Measurements from ENCODE around the gene PRCC. TPM values are rescaled to one million over a fixed set of nuclear protein-coding genes. Genes with fewer than 3 reads are reported as not detected.
"Not testable (repeated sequence)": the region's sequence is repeated elsewhere in the genome, so short reads cannot be mapped to it uniquely, and the experiment has no call there.

Gene PRCC
- polyA plus RNA-seq, 12 donors = 59.0 to 97.7 (median 65.5) TPM; not detected in 1

DNA sequence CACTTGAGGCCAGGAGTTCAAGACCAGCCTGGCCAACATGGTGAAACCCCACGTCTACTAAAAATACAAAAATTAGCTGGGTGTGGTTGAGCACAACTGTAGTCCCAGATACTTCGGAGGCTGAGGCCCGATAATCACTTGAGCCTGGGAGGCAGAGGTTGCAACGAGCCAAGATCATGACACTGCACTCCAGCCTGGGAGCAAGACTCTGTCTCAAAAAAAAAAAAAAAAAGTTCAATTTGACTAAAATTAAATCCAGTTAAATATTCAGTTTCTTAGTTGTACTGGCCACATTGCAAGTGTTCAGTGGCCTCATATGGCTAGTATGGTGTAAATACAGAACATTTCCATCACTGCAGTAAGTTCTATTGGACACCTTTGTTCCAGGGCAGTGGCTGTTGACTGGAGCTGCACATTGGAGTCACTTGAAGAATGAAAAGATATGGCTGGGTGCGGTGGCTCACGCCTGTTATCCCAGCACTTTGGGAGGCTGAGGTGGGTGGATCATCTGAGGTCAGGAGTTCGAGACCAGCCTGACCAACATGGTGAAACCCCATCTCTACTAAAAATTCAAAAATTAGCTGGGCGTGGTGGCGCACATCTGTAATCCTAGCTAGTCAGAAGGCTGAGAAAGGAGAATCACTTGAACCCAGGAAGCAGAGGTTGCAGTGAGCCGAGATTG, 9.6 kb upstream of the PRCC start:
- not testable (repeated sequence) for DNase-seq

DNA sequence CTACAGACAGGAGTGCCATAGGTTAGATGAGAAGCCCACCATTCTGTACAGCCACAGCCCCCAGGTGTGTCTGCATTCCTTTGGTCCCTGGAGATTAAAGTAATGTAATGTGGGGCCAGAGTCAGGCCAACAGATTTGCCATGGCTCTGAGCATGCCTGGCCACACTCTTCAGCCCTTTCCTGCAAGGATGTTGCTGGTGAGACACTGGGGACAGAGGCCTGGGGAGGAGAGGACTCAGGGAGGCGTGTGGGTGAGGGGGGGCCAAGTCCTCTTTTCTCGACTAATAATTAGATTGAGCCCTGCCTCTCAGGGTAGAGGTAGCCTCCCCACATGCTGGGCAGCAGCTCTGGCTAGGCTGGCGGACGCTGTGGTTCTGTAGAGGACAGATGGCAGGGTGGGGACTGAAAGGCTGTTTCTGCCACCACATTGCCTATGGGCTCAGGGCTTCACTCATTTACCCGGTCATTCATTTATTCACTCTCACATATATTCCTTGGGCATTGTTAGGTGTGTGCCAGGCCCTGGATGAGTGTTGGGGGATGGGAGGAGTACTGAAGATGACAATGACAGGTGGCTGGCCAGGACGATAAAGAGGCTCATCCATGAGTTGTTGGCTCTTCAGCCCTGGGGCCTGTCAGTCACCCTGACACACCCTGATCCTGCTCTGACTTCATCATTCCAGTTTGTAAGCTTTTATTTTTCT, 7.1 kb upstream of the PRCC start:
- no peak for DNase-seq

DNA sequence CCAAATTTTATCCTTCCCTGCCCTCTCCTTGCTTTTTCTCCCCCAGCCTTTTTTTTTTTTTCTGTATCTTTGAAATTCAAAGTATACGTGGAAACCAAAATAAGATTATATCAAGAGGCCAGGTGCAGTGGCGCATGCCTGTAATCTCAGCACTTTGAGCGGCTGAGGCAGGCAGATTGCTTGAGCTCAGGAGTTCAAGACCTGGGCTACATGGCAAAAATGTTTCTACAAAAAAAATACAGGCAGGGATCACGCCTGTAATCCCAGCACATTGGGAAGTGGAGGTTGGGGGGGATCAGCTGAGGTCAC, 6.6 kb upstream of the PRCC start:
- no peak for DNase-seq

DNA sequence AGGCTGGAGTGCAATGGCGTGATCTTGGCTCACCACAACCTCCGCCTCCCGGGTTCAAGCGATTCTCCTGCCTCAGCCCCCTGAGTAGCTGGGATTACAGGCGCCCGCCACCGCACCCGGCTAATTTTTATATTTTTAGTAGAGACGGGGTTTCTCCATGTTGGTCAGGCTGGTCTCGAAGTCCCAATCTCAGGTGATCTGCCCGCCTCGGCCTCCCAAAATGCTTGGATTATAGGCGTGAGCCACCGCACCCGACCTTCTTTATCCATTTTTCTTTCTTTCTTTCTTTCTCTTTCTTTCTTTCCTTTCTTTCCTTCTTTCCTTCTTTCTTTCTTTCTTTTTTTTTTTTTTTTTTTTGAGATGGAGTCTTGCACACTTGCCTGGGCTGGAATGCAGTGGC, 2.2 kb upstream of the PRCC start:
- not testable (repeated sequence) for DNase-seq

DNA sequence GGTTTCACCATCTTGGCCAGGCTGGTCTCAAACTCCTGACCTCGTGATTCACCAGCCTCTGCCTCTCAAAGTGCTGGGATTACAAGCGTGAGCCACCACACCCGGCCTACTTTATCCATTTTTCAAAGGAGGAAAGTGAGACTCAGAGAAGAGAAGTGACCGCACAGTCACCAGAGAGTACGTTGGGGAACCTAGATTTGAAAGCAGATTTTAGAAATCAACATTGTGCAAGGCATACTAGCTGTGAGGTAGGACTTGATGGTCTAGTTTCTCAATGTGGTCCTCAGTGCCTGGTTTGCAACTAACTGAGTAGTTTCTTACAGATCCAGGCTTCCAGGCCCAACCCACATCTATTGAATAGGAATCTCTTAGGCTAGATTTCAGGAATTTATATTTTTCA, 1.7 kb upstream of the PRCC start:
- DNase-seq = no peak

DNA sequence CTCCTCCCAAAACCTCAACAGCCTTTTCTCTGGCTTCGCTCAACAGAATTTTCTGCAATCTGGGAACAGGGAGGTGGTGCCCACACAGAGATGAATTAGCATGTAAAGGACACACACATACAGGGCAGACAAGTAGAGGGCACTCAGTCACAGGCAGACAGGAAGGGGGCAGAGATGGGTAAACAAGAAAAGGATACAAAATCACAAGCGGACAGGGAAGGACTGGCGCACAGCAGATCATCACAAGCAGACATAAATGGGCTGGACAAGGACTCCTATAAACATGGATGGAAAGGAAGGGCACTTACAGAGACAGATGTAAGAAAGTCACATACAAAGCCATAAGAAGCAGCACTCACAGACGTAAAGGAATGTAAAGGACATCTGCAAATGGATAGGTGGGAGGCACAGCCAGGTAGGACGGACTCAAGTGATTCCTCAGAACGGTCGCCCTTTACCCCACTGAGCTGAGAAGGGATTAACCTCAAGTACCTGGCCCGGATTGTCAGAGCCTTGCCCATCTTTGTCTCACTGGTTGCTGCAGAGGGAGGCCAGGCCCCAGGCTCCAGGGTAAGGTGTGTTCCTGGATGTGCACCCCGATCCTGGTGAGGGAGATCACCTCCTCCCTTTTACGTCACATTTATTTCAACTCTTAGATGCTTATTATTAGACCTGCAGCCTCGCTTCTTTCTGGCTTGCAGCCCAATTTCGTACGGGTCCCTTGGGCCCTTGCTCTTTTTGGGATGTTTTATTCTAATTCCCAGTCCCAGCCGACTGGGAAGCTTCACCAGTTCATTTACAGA, 836 bp upstream of the PRCC start:
- DNase-seq = peak; percentile 32

DNA sequence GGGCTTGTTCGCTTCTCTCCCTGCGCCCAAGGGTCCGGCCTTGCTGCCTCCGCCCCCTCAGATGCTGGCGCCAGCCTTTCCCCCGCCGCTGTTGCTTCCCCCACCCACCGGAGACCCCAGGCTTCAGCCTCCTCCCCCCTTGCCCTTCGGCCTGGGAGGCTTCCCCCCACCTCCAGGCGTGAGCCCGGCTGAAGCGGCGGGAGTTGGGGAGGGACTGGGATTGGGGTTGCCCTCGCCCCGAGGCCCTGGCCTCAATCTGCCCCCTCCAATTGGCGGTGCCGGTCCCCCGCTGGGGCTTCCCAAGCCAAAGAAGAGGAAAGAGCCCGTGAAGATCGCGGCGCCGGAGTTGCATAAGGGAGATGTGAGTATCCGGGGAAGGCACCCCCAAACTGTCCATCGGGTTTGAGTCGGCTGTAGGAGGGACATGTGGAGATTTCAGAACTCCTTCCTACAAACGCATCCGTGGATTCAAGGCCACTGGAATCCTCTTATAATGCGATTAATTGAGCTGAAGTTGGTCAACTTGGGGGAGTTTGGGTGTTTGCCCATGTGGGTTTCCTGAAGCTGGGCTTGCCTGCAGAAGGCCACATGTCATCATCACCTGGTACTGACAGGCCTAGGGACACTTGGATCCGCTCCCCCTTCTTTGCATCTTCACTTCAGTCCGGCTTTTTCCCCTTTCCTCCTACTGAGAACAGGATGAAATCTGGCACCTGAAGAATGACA, 707 bp downstream of the PRCC start:
- peak; percentile 31 for DNase-seq

DNA sequence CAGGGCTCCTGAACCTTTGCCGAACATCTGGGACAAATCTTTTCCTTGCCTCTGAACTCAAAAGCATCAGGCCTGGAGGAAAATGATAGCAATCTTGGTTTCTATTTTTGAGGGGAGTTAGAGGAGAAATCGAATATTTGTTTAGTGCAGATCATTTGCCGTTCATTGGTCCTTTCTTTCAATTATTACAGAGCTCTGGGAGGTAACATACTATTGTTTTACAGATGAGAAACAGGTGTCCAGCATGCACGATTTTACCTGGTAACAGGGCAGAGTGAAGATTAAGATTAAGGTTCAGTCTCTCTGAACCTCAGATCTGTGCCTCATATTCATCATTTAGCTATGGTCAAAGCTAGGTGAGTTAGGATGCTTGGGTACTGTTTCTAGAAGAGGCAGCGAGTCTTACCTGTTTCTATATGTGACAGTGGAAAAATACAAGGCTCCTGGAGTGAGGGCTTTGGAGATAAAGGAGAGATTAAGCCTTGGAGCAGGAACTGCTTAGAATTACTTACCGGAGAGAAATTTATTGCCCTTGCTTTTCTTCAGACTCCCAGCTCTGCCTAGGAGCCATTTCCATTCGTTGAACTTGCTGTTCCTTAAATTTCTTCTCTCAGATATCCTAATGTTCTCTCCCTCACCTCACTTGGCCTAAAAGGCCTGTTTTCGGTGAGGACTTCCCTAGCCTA, 1.4 kb downstream of the PRCC start:
- no peak for DNase-seq

DNA sequence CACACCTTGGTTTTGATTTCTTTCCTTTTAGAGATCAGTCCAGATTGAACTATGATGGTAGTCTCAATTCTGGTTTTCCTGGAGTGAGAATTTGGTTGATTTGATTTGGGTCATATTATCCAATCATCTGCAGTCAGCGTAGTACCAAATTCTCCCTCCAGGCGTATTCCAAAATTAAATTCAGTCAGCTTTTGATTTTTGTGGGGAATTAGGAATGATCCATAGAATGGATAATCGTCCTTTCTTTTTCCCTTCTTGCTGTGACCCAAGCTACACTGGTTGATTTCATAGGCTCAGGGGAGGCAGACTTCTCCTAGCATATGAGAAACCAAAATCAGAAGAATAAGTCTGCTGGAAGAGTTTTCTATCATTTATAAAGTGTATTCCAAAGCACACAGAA, 4.9 kb downstream of the PRCC start:
- no peak for DNase-seq

DNA sequence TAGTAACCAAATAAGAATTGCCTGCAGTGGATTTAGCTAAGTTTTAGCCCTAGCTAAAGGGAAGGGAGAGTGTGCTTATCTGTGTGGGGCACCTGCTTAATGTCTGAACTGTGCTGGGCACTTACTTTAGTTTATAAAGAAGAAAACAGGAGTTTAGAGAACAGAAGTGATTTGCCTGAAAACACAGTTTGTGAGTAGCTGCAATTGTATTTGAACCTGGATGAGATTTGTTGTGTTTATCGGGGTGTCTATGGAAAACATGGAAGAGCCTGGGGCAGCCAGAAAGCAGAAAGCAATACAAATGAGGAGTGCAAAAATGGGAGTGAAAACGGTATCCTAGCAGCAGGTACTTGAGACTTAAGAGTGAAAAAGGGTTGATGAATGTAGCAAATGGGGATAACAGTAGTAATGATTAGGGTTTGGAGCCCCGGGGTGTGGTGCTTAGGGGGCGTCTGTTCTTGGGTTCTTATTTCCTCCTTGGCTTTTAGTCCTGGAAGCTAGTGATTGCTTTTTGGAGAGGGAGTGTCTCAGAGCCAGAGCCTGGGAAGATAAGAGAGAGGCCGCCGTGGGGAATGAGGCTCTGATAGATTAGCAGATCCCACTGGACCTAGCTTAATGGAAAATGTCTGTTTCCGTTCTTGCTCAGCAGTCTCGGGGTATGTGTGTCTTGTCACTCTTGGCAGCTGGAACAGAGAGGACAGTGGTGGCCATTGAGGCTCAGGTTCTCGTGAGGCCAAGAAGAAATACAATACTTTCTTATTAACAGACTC, 5.6 kb downstream of the PRCC start:
- DNase-seq = peak; percentile 19

DNA sequence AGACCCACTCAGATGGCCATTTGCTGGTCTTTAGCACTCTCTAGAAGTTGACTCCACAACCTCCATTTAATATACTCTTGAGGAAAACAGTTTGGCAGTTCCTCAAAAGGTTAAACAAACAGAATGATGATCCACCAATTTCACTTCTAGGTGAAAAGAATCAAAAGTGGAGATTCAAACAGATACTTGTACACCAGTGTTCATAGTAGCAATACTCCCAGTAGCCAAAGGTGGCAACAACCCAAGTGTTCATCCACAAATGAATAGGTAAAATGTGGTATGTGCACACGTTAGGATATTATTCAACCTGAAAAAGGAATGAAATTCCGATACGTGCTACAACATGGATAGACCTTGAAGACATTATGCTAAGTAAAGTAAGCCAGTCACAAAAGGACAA, 6.3 kb downstream of the PRCC start:
- DNase-seq = no peak

DNA sequence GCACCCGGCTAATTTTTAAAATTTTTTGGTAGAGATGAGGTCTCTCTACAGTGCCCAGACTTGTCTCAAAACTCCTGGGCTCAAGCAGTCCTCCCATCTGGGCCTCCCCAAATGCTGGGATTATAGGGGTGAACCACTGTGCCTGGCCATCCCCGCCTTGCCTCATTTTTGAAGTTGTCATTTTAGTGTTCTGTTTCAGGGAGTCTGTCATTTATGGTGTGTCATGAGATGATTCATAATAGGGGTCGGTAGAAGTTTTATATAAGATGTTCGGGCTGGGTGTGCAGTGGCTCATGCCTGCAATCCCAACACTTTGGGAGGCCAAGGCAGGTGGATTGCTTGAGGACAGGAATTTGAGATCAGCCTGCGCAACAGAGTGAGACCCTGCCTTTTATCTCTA, 8.5 kb downstream of the PRCC start:
- DNase-seq = no peak

DNA sequence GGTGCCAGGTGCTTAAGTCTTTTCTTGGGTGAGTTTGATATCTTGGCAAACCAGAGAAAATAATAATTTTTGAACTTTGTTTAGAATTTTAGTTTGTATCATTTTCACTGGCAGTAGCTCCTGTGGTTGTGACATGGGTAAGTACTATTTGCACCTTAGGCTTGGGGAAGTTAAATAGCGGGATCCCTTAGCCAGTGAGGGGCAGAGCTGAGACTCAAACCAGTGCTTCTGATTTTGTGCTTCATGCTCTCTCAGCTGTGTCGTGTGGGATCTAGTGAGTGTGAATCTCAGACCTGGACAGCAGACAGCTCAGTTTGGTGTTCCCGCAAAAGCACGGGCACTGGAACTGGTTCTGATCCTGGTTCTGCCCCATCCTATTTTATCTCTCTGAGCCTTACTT, 9.6 kb downstream of the PRCC start:
- no peak for DNase-seq

DNA sequence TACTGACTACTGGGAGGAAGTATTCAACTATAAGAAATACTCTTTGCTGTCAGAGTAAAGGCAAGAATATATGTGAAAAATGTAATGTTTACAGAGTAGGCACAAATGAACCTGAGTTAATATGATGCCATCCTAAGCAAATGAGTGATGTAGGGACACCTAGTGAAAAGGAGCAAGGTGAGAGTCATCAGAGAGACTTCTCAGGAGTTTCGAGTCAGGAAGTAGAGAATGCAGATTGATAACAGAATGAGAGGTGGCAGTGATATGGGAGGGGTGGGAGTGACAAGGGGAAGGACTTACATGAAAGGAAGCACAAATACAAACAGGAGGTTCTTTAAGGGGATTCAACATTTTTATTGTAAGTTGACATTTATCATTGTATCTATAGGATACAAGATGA, 10.2 kb downstream of the PRCC start:
- no peak for DNase-seq

DNA sequence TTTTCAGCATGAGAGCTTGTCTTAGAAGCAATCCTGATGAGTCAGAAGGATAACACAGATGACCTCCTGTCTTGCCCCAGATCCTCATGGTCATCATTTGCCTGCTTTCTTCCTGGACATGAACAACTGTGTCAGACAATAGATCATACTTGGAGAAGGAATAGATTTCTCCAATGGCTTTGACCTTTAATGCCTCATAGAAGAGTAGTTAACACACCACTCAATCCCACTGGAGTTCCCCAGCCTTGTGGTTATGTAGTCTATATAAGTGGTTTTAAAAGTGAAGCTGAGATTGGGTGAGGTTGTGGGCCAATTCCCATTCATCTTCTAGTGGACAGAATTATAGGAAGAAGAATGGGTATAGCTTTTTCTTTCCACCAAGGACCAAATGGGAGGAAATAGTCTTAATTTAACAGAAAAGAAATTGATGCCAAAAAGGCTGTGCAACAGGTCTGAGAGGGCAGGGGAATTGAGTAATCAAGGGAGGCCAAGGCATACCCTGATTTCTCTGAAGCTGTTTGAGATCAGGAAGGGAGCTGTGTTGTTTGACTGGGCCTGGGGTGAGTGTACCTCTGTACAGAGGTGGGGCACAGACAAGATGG, 14.4 kb downstream of the PRCC start:
- DNase-seq = no peak

DNA sequence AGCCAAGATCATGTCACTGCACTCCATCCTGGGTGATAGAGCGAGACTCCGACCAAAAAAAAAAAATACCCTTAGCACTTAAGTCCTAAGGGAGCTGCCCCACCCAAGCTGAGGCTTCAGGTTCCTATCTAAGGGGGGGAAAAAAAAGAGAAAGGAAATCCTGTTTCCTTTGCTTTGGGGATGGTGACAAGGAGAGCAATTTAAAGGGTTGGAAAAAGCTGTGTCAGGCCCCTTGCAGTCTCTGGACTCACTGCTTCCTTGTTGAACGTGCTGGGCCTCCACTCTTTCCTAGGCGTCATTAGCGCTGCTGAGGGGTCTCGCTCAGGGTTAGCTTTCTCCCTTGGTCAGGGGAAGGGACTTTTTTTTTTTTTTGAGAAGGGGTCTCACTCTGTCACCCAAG, 18.1 kb downstream of the PRCC start:
- DNase-seq = no peak

DNA sequence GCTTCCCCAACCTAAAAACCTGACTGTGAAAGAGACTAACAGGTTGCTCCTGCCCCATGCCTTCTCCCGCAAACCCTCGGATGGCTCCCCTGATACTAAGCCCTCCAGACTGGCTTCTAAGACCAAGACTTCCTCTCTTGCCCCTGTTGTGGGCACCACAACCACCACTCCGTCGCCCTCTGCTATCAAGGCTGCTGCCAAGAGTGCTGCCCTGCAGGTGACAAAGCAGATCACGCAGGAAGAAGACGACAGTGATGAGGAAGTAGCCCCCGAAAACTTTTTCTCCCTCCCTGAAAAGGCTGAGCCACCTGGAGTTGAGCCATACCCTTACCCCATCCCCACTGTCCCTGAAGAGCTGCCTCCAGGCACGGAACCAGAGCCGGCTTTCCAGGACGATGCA, 19.3 kb downstream of the PRCC start:
- no peak for DNase-seq

DNA sequence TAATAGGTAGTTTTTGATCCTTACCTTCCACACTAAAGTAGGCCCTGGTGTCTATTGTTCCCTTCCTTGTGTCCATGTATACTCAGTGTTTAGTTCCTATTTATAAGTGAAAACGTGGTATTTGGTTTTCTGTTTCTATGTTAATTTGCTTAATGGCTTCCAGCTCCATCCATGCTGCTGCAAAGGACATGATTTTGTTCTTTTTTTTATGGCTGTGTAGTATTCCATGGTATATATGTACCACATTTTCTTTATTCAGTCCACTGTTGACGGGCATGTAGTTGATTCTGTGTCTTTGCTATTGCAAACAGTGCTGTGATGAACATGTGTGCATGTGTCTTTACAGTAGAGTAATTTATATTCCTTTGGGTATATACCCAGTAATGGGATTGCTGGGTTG, 20.8 kb downstream of the PRCC start:
- no peak for DNase-seq

DNA sequence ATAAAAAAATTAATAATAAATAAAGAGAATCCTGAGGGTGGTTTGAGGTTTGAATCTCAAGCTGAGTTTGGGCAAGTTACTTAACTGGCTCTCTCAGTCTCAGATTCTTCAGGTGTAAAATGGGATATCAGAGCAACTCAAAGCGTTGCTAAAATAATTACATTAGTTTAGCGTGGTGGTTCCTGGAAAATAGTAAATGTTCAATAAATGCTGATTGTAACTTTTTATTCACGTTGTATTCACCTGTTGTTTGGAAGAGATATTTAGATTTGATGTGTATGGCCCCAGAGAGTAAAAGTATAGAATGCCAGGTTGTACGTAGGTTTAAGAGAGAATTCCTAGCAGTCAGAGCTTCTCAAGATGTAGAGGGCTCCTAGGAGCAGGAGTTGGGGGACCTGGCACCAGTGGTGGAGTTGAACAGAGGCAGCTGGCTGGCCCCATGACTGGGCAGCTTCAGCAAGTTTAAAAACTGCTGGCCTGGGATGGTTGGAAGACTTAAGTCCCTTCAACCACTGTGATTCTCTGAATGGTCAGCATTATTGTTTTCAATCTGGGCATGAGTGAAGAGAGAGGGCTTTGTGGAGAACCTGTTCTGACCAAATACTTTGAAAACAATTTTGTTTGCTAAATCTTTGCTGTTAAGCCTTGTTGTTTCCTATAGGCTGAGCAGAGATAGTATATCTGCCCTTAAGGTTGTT, 22.4 kb downstream of the PRCC start:
- no peak for DNase-seq
